ENCODE measurements around the gene TTC21A. TPM values are rescaled to one million over a fixed set of nuclear protein-coding genes. Genes with fewer than 3 reads are reported as not detected.

TTC21A gene
- total and polyA plus RNA-seq, 4 donors, result 1.8 to 15.0 (median 7.6) TPM

DNA sequence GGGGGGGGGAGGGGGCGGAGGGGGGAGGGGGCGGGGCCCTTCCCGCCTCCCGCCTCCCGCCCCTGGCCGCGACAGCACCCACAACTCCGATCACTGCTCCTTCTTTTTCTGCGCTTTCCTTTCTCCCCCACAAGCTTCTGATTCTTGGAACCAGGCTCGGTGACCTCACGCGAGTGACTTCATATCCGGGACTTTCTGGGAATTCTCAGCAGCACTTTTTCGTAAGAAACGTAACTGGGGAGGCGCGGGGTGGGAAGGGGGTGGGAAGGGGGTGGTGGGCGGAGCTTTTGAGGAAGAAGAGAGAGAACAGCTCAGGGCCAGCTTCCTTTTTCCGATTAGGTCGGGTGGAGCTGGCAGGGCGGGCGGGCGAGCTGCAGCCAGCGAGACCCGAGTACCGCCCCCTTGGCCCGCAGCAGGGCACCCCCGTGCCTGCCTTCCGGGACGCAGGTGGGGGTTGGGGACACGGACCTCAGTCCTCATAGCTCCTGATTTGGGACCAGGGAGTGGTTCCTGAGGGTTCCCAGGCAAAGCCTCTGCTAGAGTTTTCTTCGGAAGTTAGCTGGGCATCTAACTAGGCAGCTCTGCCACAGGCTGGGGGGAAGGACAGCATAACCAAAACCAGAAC, 70.3 kb downstream of the TTC21A start:
- Histone ChIP-seq H3K4me3 (ENCODE audit: low read length in 2 of 2) (peak overlapping the region in 1 of 2 donors; percentile 63), H3K4me1 (ENCODE audit: control insufficient read depth in 1 of 2, insufficient read depth in 2 of 2, low read length in 2 of 2) (peaks cover 0 to 7% of the 10 kb centered on the region in 2 donors), H3K27me3 (ENCODE audit: control insufficient read depth in 1 of 2, insufficient read depth in 2 of 2, low read length in 1 of 2) (no peaks in the 10 kb centered on the region), H3K36me3 (ENCODE audit: control insufficient read depth in 1 of 2, insufficient read depth in 2 of 2, low read length in 1 of 2) (no peaks in the 10 kb centered on the region), H3K9me3 (ENCODE audit: control insufficient read depth, low read length) (no peaks in the 10 kb centered on the region), H3K27ac (ENCODE audit: low read depth in 1 of 2, low read length in 2 of 2) (peak overlapping the region; percentile 92 to 94)
- peak; percentile 93 to 97 for DNase-seq
- intact Hi-C loops (cut with DNase I), result loop anchor here in 1 of 2 donors (1.0 kb wide), 1 partner anchor 27 kb away; no protein-coding TSS in a partner anchor
- peak; percentile 89 for ATAC-seq (ENCODE audit: low FRiP score)
- 0% methylated on average over 21 to 32 of the region's 32 CpGs for WGBS, 2 donors

GRCh38 chr3:39178553-39178952, 71.1 kb downstream of the TTC21A start:
- Histone ChIP-seq H3K27me3 (ENCODE audit: control insufficient read depth in 1 of 2, insufficient read depth in 2 of 2, low read length in 1 of 2) (no peaks in the 10 kb centered on the region), H3K36me3 (ENCODE audit: control insufficient read depth in 1 of 2, insufficient read depth in 2 of 2, low read length in 1 of 2) (no peaks in the 10 kb centered on the region), H3K9me3 (ENCODE audit: control insufficient read depth, low read length) (no peaks in the 10 kb centered on the region), H3K4me3 (ENCODE audit: low read length in 2 of 2) (no peak overlapping the region), H3K4me1 (ENCODE audit: control insufficient read depth in 1 of 2, insufficient read depth in 2 of 2, low read length in 2 of 2) (peaks cover 0 to 7% of the 10 kb centered on the region in 2 donors), H3K27ac (ENCODE audit: low read depth in 1 of 2, low read length in 2 of 2) (peak overlapping the region; percentile 73 to 92)
- ATAC-seq (ENCODE audit: low FRiP score) (no peak), DNase-seq (no peak)
- intact Hi-C loops (cut with DNase I), result loop anchor here in 1 of 2 donors (1.0 kb wide), 1 partner anchor 27 kb away; no protein-coding TSS in a partner anchor
- 45% methylated on average over 4 of the region's 4 CpGs for WGBS, 2 donors

DNA sequence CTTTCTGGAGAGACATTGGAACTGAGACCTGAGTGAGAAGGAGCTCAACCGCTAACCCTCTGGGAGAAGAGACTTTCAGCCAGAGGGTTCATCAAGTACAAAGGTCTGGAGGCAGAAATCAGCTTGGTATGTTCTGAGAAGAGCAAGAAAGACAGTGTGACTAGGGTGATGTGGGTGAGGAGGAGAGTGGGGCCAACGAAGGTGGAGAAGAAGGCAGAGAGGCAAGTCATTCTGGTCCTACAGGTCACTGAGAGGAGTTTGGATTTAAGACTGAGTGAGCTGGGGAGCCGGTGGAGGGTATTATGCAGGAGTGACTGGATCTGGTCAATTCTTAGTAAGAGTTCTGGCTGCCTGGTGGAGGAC, 72.7 kb downstream of the TTC21A start:
- DNase-seq (no peak), ATAC-seq (ENCODE audit: low FRiP score) (no peak)
- Histone ChIP-seq H3K27ac (ENCODE audit: low read depth in 1 of 2, low read length in 2 of 2) (peak overlapping the region; percentile 4 to 78), H3K36me3 (ENCODE audit: control insufficient read depth in 1 of 2, insufficient read depth in 2 of 2, low read length in 1 of 2) (no peaks in the 10 kb centered on the region), H3K4me3 (ENCODE audit: low read length in 2 of 2) (no peak overlapping the region), H3K9me3 (ENCODE audit: control insufficient read depth, low read length) (no peaks in the 10 kb centered on the region), H3K4me1 (ENCODE audit: control insufficient read depth in 1 of 2, insufficient read depth in 2 of 2, low read length in 2 of 2) (peaks cover 0 to 7% of the 10 kb centered on the region in 2 donors), H3K27me3 (ENCODE audit: control insufficient read depth in 1 of 2, insufficient read depth in 2 of 2, low read length in 1 of 2) (no peaks in the 10 kb centered on the region)
- intact Hi-C loops (cut with DNase I), result loop anchor here (5.0 to 10.0 kb wide), 3 partner anchors 45 to 205 kb away; partner anchors contain the start of genes GORASP1 (in 1 of the 2), SLC25A38 (in 1 of the 2) and TTC21A (in 1 of the 2)
- 49 to 58% methylated on average over 3 of the region's 3 CpGs for WGBS, 2 donors

DNA sequence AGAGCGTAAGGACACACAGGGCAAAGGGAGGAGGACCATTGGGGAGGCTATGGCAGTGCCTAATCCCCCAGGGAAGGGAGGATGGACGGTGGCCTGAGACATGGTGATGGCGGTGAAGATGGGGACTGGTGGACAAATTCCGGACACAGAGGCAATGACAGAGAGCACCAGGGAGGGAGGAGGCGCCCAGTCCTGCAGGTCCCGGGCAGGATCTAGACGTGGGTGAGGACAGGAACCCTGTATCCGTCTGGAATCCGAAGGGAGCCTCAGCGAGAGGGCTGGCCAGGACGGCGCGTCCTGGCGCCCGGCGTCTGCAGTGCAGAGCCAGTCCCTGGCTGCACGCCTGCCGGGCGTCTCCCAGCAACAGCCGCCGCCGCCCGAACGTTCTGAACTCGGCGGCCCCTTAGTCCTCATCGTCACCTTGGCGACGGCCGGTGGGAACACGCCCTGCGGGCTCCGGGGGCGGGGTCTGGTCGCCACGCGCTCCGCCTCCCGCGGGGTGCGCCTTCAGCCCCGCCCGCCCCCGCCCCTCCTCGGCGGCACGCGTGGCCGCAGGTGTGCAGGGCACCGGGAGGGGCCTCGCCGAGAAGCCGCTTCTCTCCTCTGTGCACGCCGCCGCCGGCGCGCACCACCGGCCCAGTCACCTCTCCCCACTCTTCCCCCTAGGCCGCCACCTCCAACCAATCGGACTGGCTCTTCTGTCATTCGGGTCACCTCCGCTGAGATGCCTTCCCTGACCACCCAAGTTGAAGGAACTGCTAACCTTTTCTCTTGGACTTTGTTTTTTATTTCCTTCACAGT, 73.3 kb downstream of the TTC21A start:
- WGBS, 2 donors, result 3 to 8% methylated on average over 18 to 64 of the region's 64 CpGs
- Histone ChIP-seq H3K27ac (ENCODE audit: low read depth in 1 of 2, low read length in 2 of 2) (peak overlapping the region in 1 of 2 donors; percentile 78), H3K27me3 (ENCODE audit: control insufficient read depth in 1 of 2, insufficient read depth in 2 of 2, low read length in 1 of 2) (no peaks in the 10 kb centered on the region), H3K4me3 (ENCODE audit: low read length in 2 of 2) (no peak overlapping the region), H3K4me1 (ENCODE audit: control insufficient read depth in 1 of 2, insufficient read depth in 2 of 2, low read length in 2 of 2) (peaks cover 0 to 7% of the 10 kb centered on the region in 2 donors), H3K36me3 (ENCODE audit: control insufficient read depth in 1 of 2, insufficient read depth in 2 of 2, low read length in 1 of 2) (no peaks in the 10 kb centered on the region), H3K9me3 (ENCODE audit: control insufficient read depth, low read length) (no peaks in the 10 kb centered on the region)
- peak; percentile 91 for ATAC-seq (ENCODE audit: low FRiP score)
- intact Hi-C loops (cut with DNase I), result loop anchor here (5.0 to 10.0 kb wide), 3 partner anchors 46 to 204 kb away; partner anchors contain the start of genes GORASP1 (in 1 of the 2), SLC25A38 (in 1 of the 2) and TTC21A (in 1 of the 2)
- DNase-seq, result peak; percentile 94 to 97

DNA sequence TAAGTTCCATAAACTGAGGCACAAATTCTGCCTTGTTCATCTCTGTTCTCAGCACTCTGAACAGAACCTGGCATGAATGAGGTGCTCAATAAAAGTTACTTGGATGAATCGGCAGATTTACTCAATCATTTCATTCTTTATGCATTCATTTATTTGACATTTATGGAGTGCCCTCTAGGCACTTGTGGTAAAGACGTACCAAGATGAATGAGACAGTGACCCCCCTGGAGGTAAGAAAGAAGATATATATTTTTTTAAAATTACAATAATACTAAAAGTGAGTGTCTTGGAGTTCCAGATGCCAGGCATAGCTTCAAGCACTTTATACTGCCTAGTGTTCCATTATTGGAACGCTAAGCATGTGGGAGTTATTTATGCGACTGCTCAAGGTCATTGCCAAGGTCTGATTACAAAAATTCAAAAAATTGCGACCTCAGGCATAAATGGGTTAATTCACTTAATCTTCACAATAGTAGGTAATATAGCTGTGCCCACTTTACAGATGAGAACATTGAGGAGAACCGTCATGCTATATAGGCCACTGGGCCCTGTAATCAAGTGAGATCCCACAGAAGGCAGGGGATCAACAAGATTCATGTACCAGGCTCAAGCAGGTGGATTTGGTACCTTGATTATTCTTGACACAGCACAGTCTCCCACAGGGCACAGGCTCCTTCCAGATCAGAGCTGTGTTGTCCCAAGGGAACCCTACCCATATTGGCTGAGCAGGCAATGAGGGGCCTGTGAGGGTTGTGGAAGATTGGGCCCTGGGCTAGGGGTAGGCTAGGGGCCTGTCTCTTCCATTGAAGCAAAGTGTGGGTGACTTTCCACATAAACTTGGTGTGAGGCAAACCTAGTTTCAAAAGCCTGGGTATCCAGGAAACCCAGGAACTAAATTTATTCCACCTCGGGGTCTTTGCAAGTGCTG, 74.2 kb downstream of the TTC21A start:
- Histone ChIP-seq H3K36me3 (ENCODE audit: control insufficient read depth in 1 of 2, insufficient read depth in 2 of 2, low read length in 1 of 2) (no peaks in the 10 kb centered on the region), H3K9me3 (ENCODE audit: control insufficient read depth, low read length) (no peaks in the 10 kb centered on the region), H3K27me3 (ENCODE audit: control insufficient read depth in 1 of 2, insufficient read depth in 2 of 2, low read length in 1 of 2) (no peaks in the 10 kb centered on the region), H3K4me3 (ENCODE audit: low read length in 2 of 2) (no peak overlapping the region), H3K27ac (ENCODE audit: low read depth in 1 of 2, low read length in 2 of 2) (peak overlapping the region in 1 of 2 donors; percentile 54), H3K4me1 (ENCODE audit: control insufficient read depth in 1 of 2, insufficient read depth in 2 of 2, low read length in 2 of 2) (peaks cover 0 to 7% of the 10 kb centered on the region in 2 donors)
- no peak for ATAC-seq (ENCODE audit: low FRiP score)
- 84 to 88% methylated on average over 7 of the region's 7 CpGs for WGBS, 2 donors
- intact Hi-C loops (cut with DNase I), result loop anchor here (5.0 to 10.0 kb wide), 3 partner anchors 47 to 203 kb away; partner anchors contain the start of genes GORASP1 (in 1 of the 2), SLC25A38 (in 1 of the 2) and TTC21A (in 1 of the 2)
- DNase-seq, result no peak

- 82 to 85% methylated on average over 12 of the region's 12 CpGs for WGBS, 2 donors
- Histone ChIP-seq H3K36me3 (ENCODE audit: control insufficient read depth in 1 of 2, insufficient read depth in 2 of 2, low read length in 1 of 2) (no peaks in the 10 kb centered on the region), H3K27me3 (ENCODE audit: control insufficient read depth in 1 of 2, insufficient read depth in 2 of 2, low read length in 1 of 2) (no peaks in the 10 kb centered on the region), H3K4me3 (ENCODE audit: low read length in 2 of 2) (no peak overlapping the region), H3K27ac (ENCODE audit: low read depth in 1 of 2, low read length in 2 of 2) (peak overlapping the region in 1 of 2 donors; percentile 4), H3K9me3 (ENCODE audit: control insufficient read depth, low read length) (no peaks in the 10 kb centered on the region), H3K4me1 (ENCODE audit: control insufficient read depth in 1 of 2, insufficient read depth in 2 of 2, low read length in 2 of 2) (peaks cover 0 to 6% of the 10 kb centered on the region in 2 donors)
- no peak for DNase-seq
- no peak for ATAC-seq (ENCODE audit: low FRiP score)
- intact Hi-C loops (cut with DNase I), result loop anchor here (5.0 to 10.0 kb wide), 3 partner anchors 49 to 201 kb away; partner anchors contain the start of genes GORASP1 (in 1 of the 2), SLC25A38 (in 1 of the 2) and TTC21A (in 1 of the 2)
Observed at GRCh38 chr3:39183211-39184080, 76.0 kb downstream of the TTC21A start.

DNA sequence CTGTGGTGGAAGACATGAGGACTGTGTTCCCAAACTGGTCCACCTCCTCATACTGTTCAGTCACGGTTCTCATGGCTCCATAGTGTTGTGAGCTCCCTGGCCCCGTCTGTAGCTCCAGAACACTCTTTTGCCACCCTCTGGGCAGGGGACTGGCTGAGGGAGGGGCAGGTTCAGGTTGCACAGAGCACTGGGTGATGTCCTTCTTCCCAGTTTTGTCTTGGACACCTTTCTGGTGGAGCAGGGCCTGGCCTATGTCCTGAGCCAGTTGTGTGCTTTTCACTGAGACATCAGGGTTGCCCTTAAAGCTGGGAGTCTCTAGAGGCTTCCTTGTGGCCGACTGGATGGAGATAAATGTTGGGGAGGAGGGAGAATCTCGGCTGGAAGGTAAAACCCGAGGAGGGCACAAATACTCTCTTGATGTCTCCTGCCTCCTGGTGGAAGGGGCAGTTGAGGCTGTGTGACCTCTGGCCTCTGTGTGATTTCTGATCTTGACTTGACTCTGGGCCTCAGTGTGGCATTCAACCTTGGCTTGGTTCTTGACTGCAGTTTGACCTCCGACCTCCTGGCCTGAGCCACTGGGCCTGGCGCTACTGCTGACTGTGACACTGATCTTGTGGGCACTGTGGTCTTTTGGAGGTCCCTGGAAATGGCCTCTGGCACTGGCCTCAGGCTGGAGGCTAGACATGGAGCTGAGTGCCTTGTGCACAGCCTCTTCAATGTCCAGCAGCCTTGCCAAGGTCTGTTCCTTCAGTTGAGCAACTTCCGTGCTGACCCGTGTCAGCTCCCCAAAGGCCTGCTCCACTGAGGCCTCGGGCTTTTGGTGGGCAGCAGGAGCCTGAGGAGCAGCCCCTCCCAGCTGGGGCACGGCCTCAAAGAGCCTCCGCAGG, 76.8 kb downstream of the TTC21A start:
- intact Hi-C loops (cut with DNase I), result loop anchor here (5.0 to 10.0 kb wide), 3 partner anchors 50 to 200 kb away; partner anchors contain the start of genes GORASP1 (in 1 of the 2), SLC25A38 (in 1 of the 2) and TTC21A (in 1 of the 2)
- Histone ChIP-seq H3K4me1 (ENCODE audit: control insufficient read depth in 1 of 2, insufficient read depth in 2 of 2, low read length in 2 of 2) (no peaks in the 10 kb centered on the region), H3K27me3 (ENCODE audit: control insufficient read depth in 1 of 2, insufficient read depth in 2 of 2, low read length in 1 of 2) (no peaks in the 10 kb centered on the region), H3K27ac (ENCODE audit: low read depth in 1 of 2, low read length in 2 of 2) (no peak overlapping the region), H3K9me3 (ENCODE audit: control insufficient read depth, low read length) (no peaks in the 10 kb centered on the region), H3K4me3 (ENCODE audit: low read length in 2 of 2) (no peak overlapping the region), H3K36me3 (ENCODE audit: control insufficient read depth in 1 of 2, insufficient read depth in 2 of 2, low read length in 1 of 2) (no peaks in the 10 kb centered on the region)
- ATAC-seq (ENCODE audit: low FRiP score) (no peak), DNase-seq (no peak)
- WGBS, 2 donors, result 90 to 92% methylated on average over 12 of the region's 12 CpGs
